Mesendoderm (in vitro differentiated cells): ENCODE data around the gene BGN.
A peak's percentile ranks its signal among the peaks of the same experiment; 100 is the strongest.

ENCODE experiments used
- DNase-seq: peaks from one replicate; pipeline ENCODE4 v3.0.0; 2013
- H2AK5ac ChIP-seq: 2 replicates; pipeline ENCODE4 v1.6.1; 2013; ENCODE audit warnings: low read length, inconsistent platforms
- H2BK120ac ChIP-seq: 2 replicates; pipeline ENCODE4 v1.6.1; 2013; ENCODE audit warnings: low read depth, mild to moderate bottlenecking, low read length, moderate library complexity, mixed read lengths
- H2BK15ac ChIP-seq: replicated peaks from 2 replicates; pipeline ENCODE4 v1.6.1; 2013; ENCODE audit warnings: low read depth, mild to moderate bottlenecking, moderate library complexity
- H2BK5ac ChIP-seq: 2 replicates; pipeline ENCODE4 v1.6.1; 2013; ENCODE audit warnings: low read length, inconsistent platforms
- H3K18ac ChIP-seq: 2 replicates; pipeline ENCODE4 v1.6.1; 2013; ENCODE audit warnings: mild to moderate bottlenecking, low read length, mixed read lengths
- H3K23ac ChIP-seq: one replicate; pipeline ENCODE4 v1.6.1; 2013; ENCODE audit warnings: low read length
- H3K27ac ChIP-seq: 2 replicates; pipeline ENCODE4 v1.5.1; 2013; ENCODE audit warnings: low read depth, mild to moderate bottlenecking, inconsistent platforms, low read length, moderate library complexity
- H3K27me3 ChIP-seq: 2 replicates; pipeline ENCODE4 v1.6.1; 2013; ENCODE audit warnings: low read length, control low read depth, mild to moderate bottlenecking, inconsistent platforms; ENCODE audit not compliant: insufficient read depth, poor library complexity
- H3K36me3 ChIP-seq: 2 replicates; pipeline ENCODE4 v1.6.1; 2013; ENCODE audit warnings: low read length, inconsistent platforms; ENCODE audit not compliant: control insufficient read depth, insufficient read depth
- H3K4ac ChIP-seq: one replicate; pipeline ENCODE4 v1.6.1; 2013; ENCODE audit warnings: low read depth, mild to moderate bottlenecking, low read length, moderate library complexity
- H3K4me1 ChIP-seq: 2 replicates; pipeline ENCODE4 v1.6.1; 2013; ENCODE audit warnings: low read depth, low read length, inconsistent platforms; ENCODE audit not compliant: control insufficient read depth
- H3K4me2 ChIP-seq: 2 replicates; pipeline ENCODE4 v1.6.1; 2013; ENCODE audit warnings: low read length
- H3K4me3 ChIP-seq: 2 replicates; pipeline ENCODE4 v1.5.1; 2013; ENCODE audit warnings: mild to moderate bottlenecking, low read length
- H3K56ac ChIP-seq: one replicate; pipeline ENCODE4 v1.6.1; 2013; ENCODE audit warnings: low read length
- H3K79me1 ChIP-seq: 2 replicates; pipeline ENCODE4 v1.6.1; 2013; ENCODE audit warnings: low read length, inconsistent platforms
- H3K79me2 ChIP-seq: 2 replicates; pipeline ENCODE4 v1.6.1; 2013; ENCODE audit warnings: mild to moderate bottlenecking, low read length; ENCODE audit not compliant: control insufficient read depth, insufficient read depth
- H3K9ac ChIP-seq: 2 replicates; pipeline ENCODE4 v1.6.1; 2013; ENCODE audit warnings: low read length, inconsistent platforms
- H4K5ac ChIP-seq: one replicate; pipeline ENCODE4 v1.6.1; 2013; ENCODE audit warnings: low read length
- H4K8ac ChIP-seq: one replicate; pipeline ENCODE4 v1.6.1; 2013; ENCODE audit warnings: low read depth, mild to moderate bottlenecking, control low read depth, low read length, moderate library complexity
- WGBS: extraction: QIAGEN DNeasy Blood & Tissue Kit; methylation state at CpG from one replicate; pipeline ENCODE4 v1.1.7; 2013; ENCODE audit warnings: low lambda C conversion rate, missing lambda C conversion rate; ENCODE audit not compliant: insufficient coverage; ENCODE audit errors: extremely low coverage; 5-methylcytosine and 5-hydroxymethylcytosine counted together

The BGN gene

DNA sequence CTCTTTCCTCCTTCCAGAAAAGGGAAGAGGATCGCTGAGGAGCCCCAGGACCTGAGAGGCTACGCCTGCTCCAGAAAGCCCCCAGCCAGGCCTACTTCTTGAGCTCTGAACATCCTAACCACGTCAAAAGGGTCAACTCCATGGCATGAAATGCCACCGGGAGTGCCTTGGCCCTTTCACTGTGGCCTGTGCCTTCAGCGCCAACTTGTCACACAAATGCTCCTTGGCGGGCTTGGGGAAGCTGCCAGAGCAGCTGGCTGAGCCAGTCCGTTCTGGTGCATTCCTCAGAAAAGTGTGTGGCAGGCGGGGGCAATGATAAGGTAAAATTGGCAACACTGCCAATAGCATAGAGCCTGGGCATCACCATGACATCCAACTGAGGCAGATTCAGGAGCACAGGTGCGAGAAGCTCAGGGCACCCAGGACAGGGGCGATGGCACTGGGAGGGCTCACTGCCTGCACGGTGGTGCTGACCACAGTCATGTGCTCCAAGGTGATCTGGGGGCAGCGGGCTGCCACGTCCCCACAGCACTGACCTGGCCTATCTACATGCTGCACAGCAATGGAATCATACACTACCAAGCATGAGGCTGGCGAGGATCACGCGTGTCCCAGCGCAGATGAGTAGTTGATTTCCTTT lies 36.8 kb upstream of the BGN start:
- Histone ChIP-seq H2BK5ac (no peak overlapping the region), H3K36me3 (no peaks in the 10 kb centered on the region), H2AK5ac (no peak overlapping the region), H2BK120ac (no peak overlapping the region), H3K4ac (no peak overlapping the region), H3K4me2 (no peak overlapping the region), H3K79me1 (no peaks in the 10 kb centered on the region), H4K8ac (no peak overlapping the region), H3K27ac (no peak overlapping the region), H3K27me3 (no peaks in the 10 kb centered on the region), H3K9ac (no peak overlapping the region), H3K18ac (no peak overlapping the region), H3K4me3 (no peak overlapping the region), H4K5ac (no peak overlapping the region), H3K79me2 (no peaks in the 10 kb centered on the region), H3K4me1 (no peaks in the 10 kb centered on the region), H3K23ac (no peak overlapping the region), H3K56ac (no peak overlapping the region), H2BK15ac (no peak overlapping the region)
- no CpG with 5 or more reads among the region's 17 CpGs for WGBS
- DNase-seq: no peak

DNA sequence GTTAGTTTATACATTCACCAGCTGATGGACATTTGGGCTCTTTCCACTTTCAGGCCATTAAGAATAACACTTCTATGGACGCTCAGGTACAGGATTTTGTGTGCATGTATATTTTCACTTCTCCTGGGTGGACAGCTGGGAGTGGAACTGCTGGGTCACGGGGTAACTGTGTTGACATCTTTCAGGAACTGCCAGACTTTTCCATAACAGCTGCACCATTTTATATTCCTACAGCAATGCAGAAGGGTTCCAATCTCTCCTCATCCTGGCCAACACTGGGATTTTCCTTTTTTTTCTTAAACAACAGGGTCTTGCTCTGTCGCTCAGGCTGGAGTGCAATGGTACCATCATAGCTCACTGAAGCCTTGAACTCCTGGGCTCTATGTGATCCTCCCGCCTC lies 36.3 kb upstream of the BGN start:
- Histone ChIP-seq H3K36me3 (no peaks in the 10 kb centered on the region), H3K27ac (no peak overlapping the region), H4K5ac (no peak overlapping the region), H3K56ac (no peak overlapping the region), H3K4me2 (no peak overlapping the region), H4K8ac (no peak overlapping the region), H3K79me1 (no peaks in the 10 kb centered on the region), H3K23ac (no peak overlapping the region), H3K4ac (no peak overlapping the region), H3K18ac (no peak overlapping the region), H2BK120ac (no peak overlapping the region), H2AK5ac (no peak overlapping the region), H3K9ac (no peak overlapping the region), H2BK5ac (no peak overlapping the region), H2BK15ac (no peak overlapping the region), H3K27me3 (no peaks in the 10 kb centered on the region), H3K4me3 (no peak overlapping the region), H3K4me1 (no peaks in the 10 kb centered on the region), H3K79me2 (no peaks in the 10 kb centered on the region)
- WGBS: no CpG with 5 or more reads among the region's 4 CpGs
- DNase-seq: no peak

DNA sequence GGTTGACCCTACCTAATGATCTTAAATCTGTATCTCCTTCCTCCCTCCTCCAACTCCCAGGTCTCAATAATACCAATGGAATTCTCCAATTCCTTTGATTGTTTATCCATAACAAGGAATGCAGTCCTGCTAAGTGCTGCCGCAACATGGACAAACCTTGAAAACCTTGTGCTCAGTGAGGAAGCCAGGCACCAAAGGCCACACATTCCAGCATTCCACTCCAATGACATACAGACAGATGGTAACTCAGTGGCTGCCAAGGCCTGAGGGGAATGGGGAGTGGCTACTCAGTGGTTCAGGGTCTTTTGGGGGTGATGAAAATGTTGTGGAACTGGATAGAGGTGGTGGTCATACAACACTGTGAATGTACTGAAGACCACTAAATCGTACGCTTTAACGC lies 34.8 kb upstream of the BGN start:
- WGBS: no CpG with 5 or more reads among the region's 4 CpGs
- Histone ChIP-seq H3K79me1 (no peaks in the 10 kb centered on the region), H3K27ac (no peak overlapping the region), H2AK5ac (no peak overlapping the region), H2BK15ac (no peak overlapping the region), H3K4me1 (no peaks in the 10 kb centered on the region), H3K79me2 (no peaks in the 10 kb centered on the region), H4K8ac (no peak overlapping the region), H3K23ac (no peak overlapping the region), H3K18ac (no peak overlapping the region), H3K9ac (no peak overlapping the region), H3K4ac (no peak overlapping the region), H3K56ac (no peak overlapping the region), H3K27me3 (no peaks in the 10 kb centered on the region), H4K5ac (no peak overlapping the region), H3K4me2 (no peak overlapping the region), H3K4me3 (no peak overlapping the region), H3K36me3 (no peaks in the 10 kb centered on the region), H2BK120ac (no peak overlapping the region), H2BK5ac (no peak overlapping the region)
- peak; percentile 84 for DNase-seq

DNA sequence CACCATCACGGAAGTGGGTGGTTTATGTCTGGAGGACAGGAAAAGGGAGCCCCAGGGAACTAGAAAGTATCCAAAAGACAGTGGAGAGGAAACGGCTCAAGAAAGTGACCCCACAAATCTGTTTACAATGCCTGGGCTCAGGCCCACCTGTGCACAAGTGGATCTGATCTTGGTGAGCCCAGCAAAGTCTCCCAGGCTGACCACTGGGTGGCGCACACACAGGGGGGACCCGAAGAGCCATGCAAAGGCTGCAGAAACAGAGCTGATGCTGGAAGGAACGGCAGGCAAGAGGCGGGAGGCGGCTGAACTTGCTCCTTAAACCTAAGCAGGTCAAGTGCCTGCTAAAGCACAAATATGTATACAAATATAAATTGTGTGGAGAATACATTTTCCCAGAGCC lies 34.0 kb upstream of the BGN start:
- H3K18ac ChIP-seq: no peak overlapping the region
- H3K27me3 ChIP-seq: no peaks in the 10 kb centered on the region
- H3K79me2 ChIP-seq: no peaks in the 10 kb centered on the region
- no peaks in the 10 kb centered on the region for H3K36me3 ChIP-seq
- no peak overlapping the region for H3K4ac ChIP-seq
- H3K4me1 ChIP-seq: no peaks in the 10 kb centered on the region
- no peaks in the 10 kb centered on the region for H3K79me1 ChIP-seq
- peak; percentile 67 for DNase-seq
- H2AK5ac ChIP-seq: no peak overlapping the region
- no peak overlapping the region for H3K56ac ChIP-seq
- no peak overlapping the region for H3K27ac ChIP-seq
- H4K8ac ChIP-seq: no peak overlapping the region
- H3K4me3 ChIP-seq: no peak overlapping the region
- H3K4me2 ChIP-seq: no peak overlapping the region
- no peak overlapping the region for H2BK15ac ChIP-seq
- no peak overlapping the region for H4K5ac ChIP-seq
- WGBS: no CpG with 5 or more reads among the region's 7 CpGs
- H3K23ac ChIP-seq: no peak overlapping the region
- H2BK5ac ChIP-seq: no peak overlapping the region
- H3K9ac ChIP-seq: no peak overlapping the region
- no peak overlapping the region for H2BK120ac ChIP-seq

DNA sequence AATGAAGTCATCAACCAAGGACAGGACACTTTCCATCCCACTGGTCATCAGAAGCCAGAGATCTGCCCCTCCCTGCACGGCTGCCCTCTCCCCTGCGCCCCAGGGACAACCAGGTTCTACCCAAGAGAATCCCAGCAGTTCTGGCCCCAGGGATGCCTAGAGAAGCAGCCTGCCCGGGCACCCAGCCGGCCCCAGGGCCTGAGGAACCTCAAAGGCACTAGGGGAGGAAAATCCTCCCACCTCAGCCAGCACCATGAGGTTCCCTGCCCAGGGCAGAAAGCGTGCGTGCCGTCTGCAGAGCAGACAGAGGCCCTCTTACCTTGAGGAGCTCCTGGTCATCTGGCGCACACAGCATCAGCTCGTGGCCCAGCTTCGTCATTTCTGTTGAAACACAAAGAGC lies 32.5 kb upstream of the BGN start:
- Histone ChIP-seq H3K79me2 (no peaks in the 10 kb centered on the region), H3K36me3 (no peaks in the 10 kb centered on the region), H3K4me2 (no peak overlapping the region), H4K8ac (no peak overlapping the region), H2AK5ac (no peak overlapping the region), H4K5ac (no peak overlapping the region), H3K27ac (no peak overlapping the region), H2BK5ac (no peak overlapping the region), H2BK120ac (no peak overlapping the region), H3K23ac (no peak overlapping the region), H3K27me3 (no peaks in the 10 kb centered on the region), H3K9ac (no peak overlapping the region), H3K18ac (no peak overlapping the region), H3K4ac (no peak overlapping the region), H3K4me1 (no peaks in the 10 kb centered on the region), H3K4me3 (no peak overlapping the region), H3K79me1 (no peaks in the 10 kb centered on the region), H3K56ac (no peak overlapping the region), H2BK15ac (no peak overlapping the region)
- no CpG with 5 or more reads among the region's 10 CpGs for WGBS
- DNase-seq: no peak

DNA sequence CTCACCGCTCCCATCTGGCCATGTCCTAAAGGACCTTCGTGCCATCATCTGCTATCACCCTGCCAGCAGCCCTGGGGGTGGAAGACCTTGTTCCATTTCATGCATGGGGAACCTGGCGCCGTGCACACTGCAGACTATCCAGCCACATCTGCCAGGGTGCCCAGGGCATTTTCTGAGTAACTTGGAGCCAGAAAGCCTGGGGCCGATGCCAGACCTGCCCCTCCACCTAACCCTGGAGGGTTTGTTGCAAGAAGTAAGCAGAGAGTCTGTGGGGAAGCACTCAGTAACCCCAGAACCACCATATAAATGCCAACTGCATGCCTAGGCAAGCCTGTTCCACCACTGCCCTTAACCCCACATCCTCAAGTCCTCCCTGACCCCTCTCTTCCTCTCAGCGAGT lies 31.7 kb upstream of the BGN start:
- Histone ChIP-seq H2BK5ac (no peak overlapping the region), H4K8ac (no peak overlapping the region), H3K4me2 (no peak overlapping the region), H3K79me1 (no peaks in the 10 kb centered on the region), H3K4me1 (no peaks in the 10 kb centered on the region), H2BK120ac (no peak overlapping the region), H3K36me3 (no peaks in the 10 kb centered on the region), H3K4ac (no peak overlapping the region), H3K27me3 (no peaks in the 10 kb centered on the region), H3K4me3 (no peak overlapping the region), H3K56ac (no peak overlapping the region), H3K18ac (no peak overlapping the region), H4K5ac (no peak overlapping the region), H2AK5ac (no peak overlapping the region), H3K23ac (no peak overlapping the region), H3K27ac (no peak overlapping the region), H3K79me2 (no peaks in the 10 kb centered on the region), H2BK15ac (no peak overlapping the region), H3K9ac (no peak overlapping the region)
- no peak for DNase-seq
- no CpG with 5 or more reads among the region's 6 CpGs for WGBS
